Vagina (tissue), 2 donors: ENCODE results near the gene NT5E.

Source experiments
- POLR2AphosphoS5 ChIP-seq, 2 donors: sonication (generic); formaldehyde crosslinking; IDR thresholded peaks; one replicate each; pipeline ENCODE4 v1.9.0; 2017; ENCODE audit warnings: antibody characterized with exemption in 2 of 2, mild to moderate bottlenecking in 2 of 2, low read depth in 1 of 2; ENCODE audit not compliant: insufficient read depth in 1 of 2
- TF ChIP-seq, protein P1 (sequence below), 3 experiments: fragments of 450-650 bp in 2 of 3; fragments of 200-600 bp in 1 of 3; sonication (generic) in 1 of 3; IDR thresholded peaks; one replicate each; pipeline ENCODE4 v1.5.1; 2017 to 2019; ENCODE audit warnings: antibody characterized with exemption in 3 of 3, mild to moderate bottlenecking in 2 of 3, moderate library complexity in 2 of 3

DNA sequence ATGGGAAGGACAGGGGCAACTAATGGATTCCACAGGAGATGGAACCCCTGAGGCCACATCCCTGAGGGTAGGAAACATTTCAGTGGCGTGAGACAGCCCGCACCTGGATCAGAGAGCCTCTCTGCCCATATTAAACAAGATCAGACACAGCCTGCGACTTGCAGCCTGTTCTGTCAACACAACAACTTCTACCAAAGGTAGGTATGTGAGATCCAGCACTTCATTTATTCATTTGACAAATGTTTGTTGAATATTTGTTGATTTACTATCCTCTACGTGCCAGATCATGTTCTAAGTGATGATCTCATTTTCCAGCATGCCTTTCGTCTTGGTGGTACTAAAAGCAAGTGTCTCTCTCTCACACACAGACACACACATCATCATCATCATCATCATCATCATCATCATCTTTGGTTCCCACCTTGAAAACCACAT lies 43.2 kb upstream of the NT5E start:
- TF ChIP-seq, protein P1, sequence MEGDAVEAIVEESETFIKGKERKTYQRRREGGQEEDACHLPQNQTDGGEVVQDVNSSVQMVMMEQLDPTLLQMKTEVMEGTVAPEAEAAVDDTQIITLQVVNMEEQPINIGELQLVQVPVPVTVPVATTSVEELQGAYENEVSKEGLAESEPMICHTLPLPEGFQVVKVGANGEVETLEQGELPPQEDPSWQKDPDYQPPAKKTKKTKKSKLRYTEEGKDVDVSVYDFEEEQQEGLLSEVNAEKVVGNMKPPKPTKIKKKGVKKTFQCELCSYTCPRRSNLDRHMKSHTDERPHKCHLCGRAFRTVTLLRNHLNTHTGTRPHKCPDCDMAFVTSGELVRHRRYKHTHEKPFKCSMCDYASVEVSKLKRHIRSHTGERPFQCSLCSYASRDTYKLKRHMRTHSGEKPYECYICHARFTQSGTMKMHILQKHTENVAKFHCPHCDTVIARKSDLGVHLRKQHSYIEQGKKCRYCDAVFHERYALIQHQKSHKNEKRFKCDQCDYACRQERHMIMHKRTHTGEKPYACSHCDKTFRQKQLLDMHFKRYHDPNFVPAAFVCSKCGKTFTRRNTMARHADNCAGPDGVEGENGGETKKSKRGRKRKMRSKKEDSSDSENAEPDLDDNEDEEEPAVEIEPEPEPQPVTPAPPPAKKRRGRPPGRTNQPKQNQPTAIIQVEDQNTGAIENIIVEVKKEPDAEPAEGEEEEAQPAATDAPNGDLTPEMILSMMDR (IDR thresholded peaks at IDR 0.05): no peak
- no peak for TF ChIP-seq POLR2AphosphoS5 (IDR thresholded peaks at IDR 0.05; ENCODE audit: insufficient read depth in 1 of 2, low read depth in 1 of 2)
